ENCODE results near the gene SMPDL3A.

SMPDL3A gene

GRCh38 chr6:122845464-122845863, 56.4 kb downstream of the SMPDL3A start:
- in situ Hi-C loops (cut with MboI; ENCODE audit: low sequenced_read_pairs) = loop anchor here (25.0 kb wide), 1 partner anchor 358 kb away; no protein-coding TSS in a partner anchor

- in situ Hi-C loops (cut with MboI; ENCODE audit: low sequenced_read_pairs) = loop anchor here (25.0 kb wide), 1 partner anchor 359 kb away; no protein-coding TSS in a partner anchor
These were observed 57.0 kb downstream of the SMPDL3A start for GRCh38 chr6:122845916-122846612.

GRCh38 chr6:122853259-122853995, 64.4 kb downstream of the SMPDL3A start:
- in situ Hi-C loops (cut with MboI; ENCODE audit: low sequenced_read_pairs) = no loop called here
